Occipital lobe (tissue), 2 donors: ENCODE measurements around the gene SUPT3H. TPM values are rescaled to one million over a fixed set of nuclear protein-coding genes. Genes with fewer than 3 reads are reported as not detected.

ENCODE experiments used
- DNase-seq: peaks from one replicate; lab custom pipeline; 2025; lab: John Stamatoyannopoulos, UW
- total RNA-seq: library from RNA; depleted of rRNA; stranded (reverse); fragments of >200 nt; gene quantifications from one replicate; pipeline ENCODE4 v1.2.3, GENCODE V29; 2014

SUPT3H gene
- total RNA-seq, 1 donor from 2014 or later = 15.3 TPM

GRCh38 chr6:45003961-45004360 lies 373.8 kb downstream of the SUPT3H start:
- no peak for DNase-seq

- DNase-seq = no peak
Observed at GRCh38 chr6:45003387-45003786, 374.3 kb downstream of the SUPT3H start.

GRCh38 chr6:45002390-45003105 lies 375.2 kb downstream of the SUPT3H start:
- no peak for DNase-seq

DNA sequence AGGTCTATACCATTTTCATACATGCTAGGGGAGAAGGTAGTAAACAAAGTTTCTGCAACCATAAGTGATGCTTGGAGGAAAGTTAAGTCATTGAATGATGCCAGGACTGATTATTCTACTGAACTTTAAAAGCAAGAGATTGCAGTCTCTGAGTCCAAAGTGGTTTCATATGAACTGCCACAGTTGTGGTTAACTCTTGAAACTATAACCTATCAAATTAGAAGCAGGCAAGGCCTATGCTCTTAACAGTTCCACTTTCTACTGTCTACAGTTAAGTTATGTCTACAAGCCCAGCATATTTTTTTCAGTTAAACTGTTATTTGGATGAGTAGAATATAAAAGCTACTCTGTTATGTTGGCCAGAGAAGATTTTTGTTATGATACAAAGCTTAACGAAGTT lies 376.1 kb downstream of the SUPT3H start:
- no peak for DNase-seq

GRCh38 chr6:45000833-45001232 lies 376.9 kb downstream of the SUPT3H start:
- DNase-seq = no peak

- no peak for DNase-seq
Observed at GRCh38 chr6:44999066-44999465, 378.7 kb downstream of the SUPT3H start.

- no peak for DNase-seq
Observed at GRCh38 chr6:44995486-44996132, 382.1 kb downstream of the SUPT3H start.

- no peak for DNase-seq
Observed at GRCh38 chr6:44989391-44989790, 388.3 kb downstream of the SUPT3H start.

DNA sequence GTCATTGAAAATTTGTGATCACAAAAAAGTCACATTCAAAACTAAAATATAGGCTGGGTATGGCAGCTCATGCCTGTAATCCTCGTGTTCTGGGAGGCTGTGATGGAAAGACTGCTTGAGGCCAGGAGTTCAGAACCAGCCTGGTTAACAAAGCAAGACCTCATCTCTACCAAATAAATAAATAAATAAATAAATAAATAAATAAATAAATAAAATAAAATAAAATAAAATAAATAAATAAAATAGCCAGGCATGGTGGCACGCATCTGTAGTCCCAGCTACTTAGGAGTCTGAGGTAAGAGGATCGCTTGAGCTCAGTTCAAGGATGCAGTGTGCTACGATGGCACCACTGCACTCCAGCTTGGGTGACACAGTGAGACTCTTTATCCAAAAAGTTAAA lies 392.7 kb downstream of the SUPT3H start:
- DNase-seq = no peak

DNA sequence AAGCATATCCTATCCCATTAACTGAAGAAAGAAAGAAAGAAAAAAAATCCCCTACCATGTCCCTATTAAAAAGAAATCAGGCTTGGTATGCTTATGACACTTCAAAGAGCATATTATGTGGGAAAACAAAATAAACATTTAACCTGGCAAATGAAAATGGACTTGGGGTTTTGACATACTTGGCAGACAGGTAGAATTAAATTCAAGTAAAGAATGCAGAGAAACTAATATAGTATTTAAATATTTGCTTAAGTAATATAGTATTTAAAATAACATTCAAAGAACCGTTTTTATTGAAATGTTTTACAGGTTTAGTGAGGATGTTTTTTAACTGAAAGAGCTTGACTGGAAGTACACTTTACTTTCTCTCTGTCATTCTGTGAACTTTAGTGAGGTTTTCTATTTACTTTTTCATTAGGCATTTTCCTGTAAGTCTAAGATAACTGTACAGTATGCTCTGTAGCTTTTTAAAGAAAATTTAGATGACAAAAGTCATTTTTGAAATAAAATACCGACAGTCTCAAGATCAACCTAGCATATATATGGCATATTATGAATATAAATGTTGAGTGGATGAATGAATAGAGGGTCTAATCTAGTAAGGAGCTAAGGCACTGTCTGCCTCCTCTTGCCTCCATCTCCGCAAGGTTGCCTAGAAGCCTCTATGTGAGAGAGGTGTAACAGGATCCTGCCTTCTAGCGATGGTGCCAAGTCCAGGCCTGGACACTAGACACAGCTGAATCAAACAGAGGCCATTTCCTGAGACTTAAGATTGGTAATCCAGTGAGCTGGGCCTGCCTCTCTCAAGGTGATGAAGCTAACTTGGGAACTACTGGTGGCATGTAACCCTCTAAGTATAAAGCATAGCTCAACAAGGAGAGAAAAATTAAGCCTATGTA lies 394.0 kb downstream of the SUPT3H start:
- DNase-seq = no peak

DNA sequence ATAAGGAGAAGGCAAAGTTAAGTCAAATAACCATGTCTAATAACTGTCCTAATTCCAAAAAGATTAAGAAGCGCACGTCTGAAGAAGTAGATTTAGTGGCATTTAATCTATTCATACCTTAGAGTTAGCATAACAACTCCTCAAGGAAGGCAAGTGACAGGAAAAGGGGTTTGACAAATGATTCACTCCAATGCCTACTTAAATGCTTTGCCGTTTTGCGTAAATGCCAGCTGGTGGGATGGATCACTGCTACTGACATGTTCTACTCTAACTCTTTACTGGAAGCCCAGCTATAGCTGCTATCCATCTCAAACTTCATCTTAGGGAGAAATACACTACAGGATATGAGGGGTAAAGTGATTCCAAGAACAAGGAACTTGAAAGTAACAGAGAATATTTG lies 396.9 kb downstream of the SUPT3H start:
- no peak for DNase-seq

DNA sequence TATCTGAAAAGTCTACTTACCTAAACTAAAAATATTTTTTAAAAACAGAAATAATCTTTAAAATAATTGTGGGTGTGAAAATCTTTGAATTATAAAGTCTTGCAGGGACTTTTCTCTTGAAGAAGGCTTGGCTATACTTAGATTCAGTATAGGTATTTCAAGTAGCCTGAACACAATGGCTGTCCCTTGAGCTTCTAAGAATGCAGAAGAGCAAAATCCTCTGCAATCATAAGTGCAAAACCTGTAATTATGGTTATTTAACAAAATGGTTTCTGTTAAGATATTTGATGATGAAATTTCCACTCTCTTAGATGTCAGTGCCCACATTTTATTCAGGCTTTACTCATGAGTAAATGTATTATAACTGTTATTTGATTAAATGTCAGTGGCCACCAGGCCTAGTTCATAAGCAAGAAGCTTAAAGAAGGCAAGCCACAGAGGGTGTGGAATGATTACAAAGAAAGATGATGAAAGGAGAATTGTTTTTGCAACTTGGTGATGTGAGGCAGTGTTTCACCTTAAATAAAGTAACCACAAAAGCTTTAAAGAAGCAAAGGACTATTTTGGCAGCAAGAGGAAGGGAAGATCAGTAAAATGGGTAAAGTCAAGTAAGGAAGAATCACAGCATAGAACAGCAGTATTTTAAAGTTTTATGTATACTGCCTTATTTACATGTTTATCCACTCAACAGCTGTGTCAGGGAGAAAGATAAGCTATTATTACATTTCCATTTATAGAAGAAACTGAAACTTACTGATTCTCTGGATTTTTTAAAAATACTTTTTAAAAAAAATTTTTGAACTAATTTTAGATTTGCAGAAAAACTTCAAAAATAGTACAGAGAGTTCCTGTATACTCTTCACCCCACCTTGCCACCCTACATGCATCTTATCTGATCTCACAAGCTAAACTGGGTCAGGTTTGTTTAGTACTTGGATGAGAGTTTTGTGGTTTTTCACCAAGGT lies 400.8 kb downstream of the SUPT3H start:
- no peak for DNase-seq

DNA sequence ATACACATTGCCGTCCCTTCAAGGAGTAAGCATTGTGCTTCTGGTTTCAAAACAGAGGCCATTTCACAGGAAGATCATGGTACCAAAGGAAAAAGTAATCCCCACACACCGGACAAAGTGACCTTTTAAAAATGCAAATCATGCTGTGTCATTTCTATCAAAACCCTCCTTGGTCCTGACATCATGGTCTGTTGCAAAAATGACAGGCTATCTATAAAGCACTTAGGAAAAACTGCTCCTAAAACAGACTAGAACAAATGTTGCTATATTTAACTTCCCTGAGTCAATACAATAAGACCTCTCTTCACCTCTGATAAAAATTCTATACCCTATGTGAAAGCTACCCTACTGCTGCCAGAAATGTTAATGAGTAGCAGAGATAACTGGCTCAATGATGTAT lies 403.2 kb downstream of the SUPT3H start:
- no peak for DNase-seq

- DNase-seq = no peak
Observed at GRCh38 chr6:44972709-44973108, 405.0 kb downstream of the SUPT3H start.

DNA sequence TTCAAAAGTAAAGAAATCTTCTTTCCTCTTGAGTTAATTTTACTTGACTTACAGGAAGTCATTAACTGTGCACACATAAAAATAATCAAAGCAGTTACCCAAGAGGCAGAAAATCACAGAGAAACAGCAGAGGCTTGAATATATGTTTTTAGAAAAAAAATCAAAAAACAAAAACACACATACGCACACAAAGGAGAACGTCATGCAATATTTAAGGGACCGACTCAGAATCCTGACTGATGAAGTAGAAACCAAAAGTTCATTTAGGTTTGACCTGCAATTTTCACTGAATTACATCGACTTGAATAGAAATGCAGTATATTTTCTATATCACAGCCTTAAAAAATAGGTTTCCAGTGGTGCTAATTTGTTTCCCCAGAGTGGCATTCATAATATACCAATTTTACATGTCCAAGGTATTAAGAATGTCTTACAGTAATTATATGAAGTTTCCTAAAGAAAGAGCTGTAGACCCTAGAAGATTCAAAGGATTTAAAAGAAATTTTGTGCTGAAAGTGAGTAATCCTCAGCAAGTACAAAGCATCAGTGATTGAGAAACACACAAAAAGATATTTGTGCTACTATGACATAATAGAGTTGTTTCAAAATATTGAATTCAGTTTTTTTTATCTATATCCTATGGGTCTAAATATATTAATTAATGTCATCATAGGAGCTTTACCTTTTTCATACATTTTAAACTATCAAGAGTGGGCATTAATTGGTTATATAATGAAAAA lies 408.1 kb downstream of the SUPT3H start:
- no peak for DNase-seq

DNA sequence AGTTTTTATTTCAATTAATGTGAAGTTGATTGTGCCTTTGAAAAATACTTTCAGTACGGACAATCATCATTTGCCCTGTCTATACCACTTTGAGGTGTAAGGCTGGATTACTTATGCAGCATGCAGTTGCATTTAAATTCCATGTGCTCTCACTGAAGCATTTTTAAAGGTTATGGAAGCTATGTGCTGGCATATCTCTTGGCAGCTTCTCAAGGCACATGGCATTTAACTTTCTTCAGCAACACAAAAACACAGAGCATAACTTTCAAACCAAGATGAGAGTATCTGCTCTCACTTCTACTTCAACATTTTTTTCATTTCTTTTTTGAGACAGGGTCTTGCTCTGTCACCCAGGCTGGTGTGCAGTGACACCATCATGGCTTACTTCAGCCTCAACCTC lies 410.3 kb downstream of the SUPT3H start:
- DNase-seq = no peak

DNA sequence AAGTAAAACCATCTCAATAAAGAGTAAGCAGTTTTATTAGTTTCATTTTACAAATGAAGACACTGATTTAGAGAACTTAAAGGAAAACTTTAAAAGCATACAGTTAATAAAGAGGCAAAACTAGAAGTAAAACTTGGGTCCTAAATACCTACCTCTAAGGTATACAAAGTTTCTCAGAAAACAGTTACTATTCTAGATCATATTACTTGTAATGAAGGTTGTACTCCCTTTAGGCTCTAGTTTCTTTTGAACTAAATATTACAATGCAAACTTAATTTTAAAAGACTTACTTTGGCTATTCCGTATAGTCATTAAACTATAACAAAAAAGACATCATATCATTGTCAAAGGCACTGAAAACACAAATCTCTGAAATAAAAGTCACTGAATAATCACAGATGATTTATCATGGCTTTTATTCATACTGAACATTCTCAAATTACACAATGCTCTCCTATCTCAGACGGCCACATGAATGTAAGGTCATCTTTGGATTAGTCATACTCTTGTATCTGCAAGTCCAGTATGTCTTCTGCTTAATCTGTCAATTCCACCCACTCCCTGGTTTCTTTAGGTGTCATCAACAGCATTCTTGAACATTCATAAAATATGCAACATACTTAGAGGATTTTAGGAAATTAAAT lies 411.2 kb downstream of the SUPT3H start:
- no peak for DNase-seq

DNA sequence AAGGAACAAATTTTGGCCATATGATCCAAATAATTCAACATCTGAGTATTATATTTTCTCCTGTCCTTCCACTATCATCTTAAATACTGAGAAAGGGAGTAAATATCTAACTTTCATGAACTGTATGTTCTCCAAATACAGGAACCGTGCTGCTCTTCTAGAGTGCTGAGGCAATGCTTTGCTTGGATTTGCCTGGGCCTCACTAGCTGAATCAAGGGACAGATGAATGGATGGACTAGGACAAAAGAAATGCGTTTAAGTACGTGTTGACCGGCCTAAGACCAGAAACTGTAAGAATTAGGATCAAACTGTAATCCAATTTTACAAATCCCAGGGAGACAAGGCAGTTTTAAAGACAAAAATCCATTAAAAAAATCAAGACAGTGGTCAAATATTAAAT lies 412.0 kb downstream of the SUPT3H start:
- no peak for DNase-seq

GRCh38 chr6:44960898-44961297 lies 416.8 kb downstream of the SUPT3H start:
- DNase-seq = no peak

- no peak for DNase-seq
Observed at GRCh38 chr6:44959651-44960050, 418.1 kb downstream of the SUPT3H start.
